HepG2 (cell line): ENCODE data around the gene CDH1. TPM values are rescaled to one million over a fixed set of nuclear protein-coding genes. Genes with fewer than 3 reads are reported as not detected.
A peak's percentile ranks its signal among the peaks of the same experiment; 100 is the strongest.

ENCODE experiments used
- ASH2L ChIP-seq: fragments of 300-600, 200-600 bp; sonication (generic); IDR thresholded peaks from 2 replicates; pipeline ENCODE4 v1.7.0; 2017; ENCODE audit warnings: low read depth, mild to moderate bottlenecking, moderate library complexity, mixed read lengths, low read length; ENCODE audit not compliant: insufficient read length
- BCL6 ChIP-seq: IDR thresholded peaks from 2 replicates; pipeline ENCODE4 v1.6.1; 2016; ENCODE audit warnings: missing genetic modification reagents, missing compliant biosample characterization
- CBFB ChIP-seq: sonication (generic); formaldehyde crosslinking; IDR thresholded peaks from 2 replicates; pipeline ENCODE4 v1.4.0; 2020; ENCODE audit warnings: missing genetic modification reagents
- CC2D1A ChIP-seq: sonication (generic); formaldehyde crosslinking; IDR thresholded peaks from 2 replicates; pipeline ENCODE4 v1.8.1; 2023; ENCODE audit warnings: mild to moderate bottlenecking, missing genetic modification reagents
- E2F2 ChIP-seq: sonication (generic); formaldehyde crosslinking; IDR thresholded peaks from 2 replicates; pipeline ENCODE4 v1.4.0; 2020; ENCODE audit warnings: missing genetic modification reagents, borderline replicate concordance
- GATA4 ChIP-seq: sonication (generic); IDR thresholded peaks from 2 replicates; pipeline ENCODE4 v1.6.1; 2016; ENCODE audit warnings: antibody characterized with exemption, low read depth, borderline replicate concordance
- GTF2F1 ChIP-seq: fragments of 150-350 bp; IDR thresholded peaks from 2 replicates; pipeline ENCODE4 v1.6.1; 2014; ENCODE audit warnings: low read length
- JARID2 ChIP-seq: sonication (generic); formaldehyde crosslinking; IDR thresholded peaks from 2 replicates; pipeline ENCODE4 v1.8.1; 2023; ENCODE audit warnings: missing genetic modification reagents, inconsistent platforms; ENCODE audit not compliant: insufficient replicate concordance
- KMT2B ChIP-seq: IDR thresholded peaks from 2 replicates; pipeline ENCODE4 v1.6.1; 2016; ENCODE audit warnings: missing genetic modification reagents, missing compliant biosample characterization
- MAZ ChIP-seq, 2 experiments: sonication (generic) in 1 of 2; formaldehyde crosslinking in 1 of 2; IDR thresholded peaks; 2 replicates each; pipeline versions ENCODE4 v1.5.0 to v1.6.1; 2012 to 2020; ENCODE audit warnings: low read depth in 2 of 2, mild to moderate bottlenecking in 2 of 2, borderline replicate concordance in 1 of 2, improper control_type of control experiment in 1 of 2, low read length in 1 of 2, missing genetic modification reagents in 1 of 2, moderate library complexity in 1 of 2
- MIXL1 ChIP-seq: IDR thresholded peaks from 2 replicates; pipeline ENCODE4 v1.6.1; 2016
- MZF1 ChIP-seq: sonication (generic); formaldehyde crosslinking; IDR thresholded peaks from 2 replicates; pipeline ENCODE4 v1.8.1; 2023; ENCODE audit warnings: mild to moderate bottlenecking, missing genetic modification reagents, borderline replicate concordance
- NFKBIZ ChIP-seq: IDR thresholded peaks from 2 replicates; pipeline ENCODE4 v1.6.1; 2018; ENCODE audit warnings: missing genetic modification reagents, missing compliant biosample characterization
- SKIL ChIP-seq: sonication (generic); formaldehyde crosslinking; IDR thresholded peaks from 2 replicates; pipeline ENCODE4 v1.8.0; 2022; ENCODE audit warnings: missing genetic modification reagents, mild to moderate bottlenecking, moderate library complexity, borderline replicate concordance
- TRIM24 ChIP-seq: sonication (generic); formaldehyde crosslinking; IDR thresholded peaks from 2 replicates; pipeline ENCODE4 v1.8.0; 2022; ENCODE audit warnings: mild to moderate bottlenecking, missing genetic modification reagents
- ZNF335 ChIP-seq: sonication (generic); formaldehyde crosslinking; IDR thresholded peaks from 2 replicates; pipeline ENCODE4 v1.4.0; 2020; ENCODE audit warnings: missing genetic modification reagents
- ZNF567 ChIP-seq: sonication (generic); formaldehyde crosslinking; IDR thresholded peaks from 2 replicates; pipeline ENCODE4 v1.8.1; 2023; ENCODE audit warnings: mild to moderate bottlenecking, missing genetic modification reagents, borderline replicate concordance
- ZNF768 ChIP-seq: sonication (generic); formaldehyde crosslinking; IDR thresholded peaks from 2 replicates; pipeline ENCODE4 v1.4.0; 2020; ENCODE audit warnings: missing genetic modification reagents
- ZNF841 ChIP-seq: sonication (generic); formaldehyde crosslinking; IDR thresholded peaks from 2 replicates; pipeline ENCODE4 v1.8.1; 2023; ENCODE audit warnings: missing genetic modification reagents, borderline replicate concordance
- ZNF879 ChIP-seq: sonication (generic); formaldehyde crosslinking; IDR thresholded peaks from 2 replicates; pipeline ENCODE4 v1.8.1; 2023; ENCODE audit warnings: missing genetic modification reagents
- polyA plus RNA-seq, 8 experiments: library from polyadenylated mRNA; depleted of rRNA in 3 of 8; stranded (reverse) in 7 of 8; unstranded in 1 of 8; fragments of >200 nt; fragmentation: Illumina TruSeq in 4 of 8; extraction: Trizol in 4 of 8; gene quantifications; 2 replicates each; pipeline versions ENCODE4 v1.2.1 to v1.2.3, GENCODE V29; 2011 to 2016; ENCODE audit warnings: low read depth in 4 of 8, missing spikeins in 1 of 8, mixed read lengths in 1 of 8; ENCODE audit not compliant: insufficient read depth in 1 of 8
- total RNA-seq, 5 experiments: library from RNA; depleted of rRNA; stranded (reverse); fragments of >200 nt; fragmentation: Illumina TruSeq; extraction: Trizol; gene quantifications; 2 replicates each; pipeline ENCODE4 v1.2.3, GENCODE V29; 2016; ENCODE audit warnings: low read depth in 1 of 5
- TF ChIP-seq, protein P1 (sequence below): sonication (generic); formaldehyde crosslinking; IDR thresholded peaks from 2 replicates; pipeline ENCODE4 v1.4.0; 2020; ENCODE audit warnings: missing genetic modification reagents
- TF ChIP-seq, protein P2 (sequence below): sonication (generic); formaldehyde crosslinking; IDR thresholded peaks from 2 replicates; pipeline ENCODE4 v1.4.0; 2020; ENCODE audit warnings: missing genetic modification reagents
- TF ChIP-seq, protein P3 (sequence below): sonication (generic); formaldehyde crosslinking; conservative IDR thresholded peaks from 2 replicates; pipeline ENCODE4 v1.8.0; 2022; ENCODE audit warnings: missing genetic modification reagents

The CDH1 gene
- total and polyA plus RNA-seq, 2 of the 13 experiments (the other 11 are each of a cell fraction or from before 2014, with no cell fraction given) = 0.95 to 9.8 TPM

DNA sequence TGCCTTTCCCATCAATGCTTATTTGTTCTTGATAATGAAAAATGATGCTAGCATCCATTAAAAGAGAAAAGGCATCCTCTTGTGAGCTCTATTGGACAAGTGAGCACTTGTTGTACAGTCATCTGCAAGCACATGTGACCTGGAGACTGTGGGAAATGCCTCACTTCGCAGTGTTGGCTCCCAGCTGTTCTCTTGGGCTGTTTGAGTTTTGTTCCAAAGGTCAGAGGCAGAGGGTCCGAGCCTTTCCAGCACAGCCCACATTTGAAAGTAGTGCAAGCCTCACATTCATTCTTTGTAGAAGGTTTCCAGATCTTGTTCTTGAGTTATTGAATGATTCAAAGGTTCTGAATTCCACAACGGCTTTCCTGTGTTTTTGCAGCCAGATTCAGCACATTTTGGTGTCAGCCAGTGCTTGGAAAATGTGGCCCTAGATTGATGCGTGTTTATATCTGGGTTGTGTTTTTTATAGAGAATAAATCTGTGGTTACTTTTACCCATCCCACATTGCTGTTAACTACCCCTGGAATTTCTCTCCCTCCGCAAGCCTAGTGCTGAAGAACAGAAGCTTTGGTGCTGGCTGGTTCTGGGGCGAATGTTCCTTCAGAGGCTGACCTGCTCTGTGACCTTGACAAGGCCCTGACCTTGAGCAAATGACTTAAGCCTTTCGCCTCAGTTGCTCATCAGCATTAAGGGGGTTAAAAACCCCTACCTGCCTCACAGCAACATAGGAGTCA lies 49.8 kb downstream of the CDH1 start (continued):
- TF ChIP-seq ZNF879 = no peak
- TF ChIP-seq E2F2 (CRISPR knock-in tag) = no peak
- peak; percentile 87 for TF ChIP-seq BCL6 (CRISPR knock-in tag)
- no peak for TF ChIP-seq KMT2B
- TF ChIP-seq ASH2L = peak; percentile 75
- no peak for TF ChIP-seq MAZ (IDR thresholded peaks at IDR 0.05; ENCODE audit: borderline replicate concordance, low read depth, low read length)
- TF ChIP-seq MAZ (CRISPR knock-in tag; IDR thresholded peaks at IDR 0.05; ENCODE audit: low read depth) = no peak
- TF ChIP-seq NFKBIZ = no peak
- TF ChIP-seq, protein P1, sequence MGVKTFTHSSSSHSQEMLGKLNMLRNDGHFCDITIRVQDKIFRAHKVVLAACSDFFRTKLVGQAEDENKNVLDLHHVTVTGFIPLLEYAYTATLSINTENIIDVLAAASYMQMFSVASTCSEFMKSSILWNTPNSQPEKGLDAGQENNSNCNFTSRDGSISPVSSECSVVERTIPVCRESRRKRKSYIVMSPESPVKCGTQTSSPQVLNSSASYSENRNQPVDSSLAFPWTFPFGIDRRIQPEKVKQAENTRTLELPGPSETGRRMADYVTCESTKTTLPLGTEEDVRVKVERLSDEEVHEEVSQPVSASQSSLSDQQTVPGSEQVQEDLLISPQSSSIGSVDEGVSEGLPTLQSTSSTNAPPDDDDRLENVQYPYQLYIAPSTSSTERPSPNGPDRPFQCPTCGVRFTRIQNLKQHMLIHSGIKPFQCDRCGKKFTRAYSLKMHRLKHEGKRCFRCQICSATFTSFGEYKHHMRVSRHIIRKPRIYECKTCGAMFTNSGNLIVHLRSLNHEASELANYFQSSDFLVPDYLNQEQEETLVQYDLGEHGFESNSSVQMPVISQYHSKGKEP (CRISPR knock-in tag) = no peak
- no peak for TF ChIP-seq GATA4
- TF ChIP-seq CBFB (CRISPR knock-in tag) = no peak
- TF ChIP-seq TRIM24 (CRISPR knock-in tag) = no peak
- TF ChIP-seq GTF2F1 = no peak
- no peak for TF ChIP-seq ZNF335 (CRISPR knock-in tag)
- no peak for TF ChIP-seq ZNF567 (CRISPR knock-in tag)
- no peak for TF ChIP-seq ZNF768 (CRISPR knock-in tag)
- no peak for TF ChIP-seq MZF1 (CRISPR knock-in tag)
- TF ChIP-seq, protein P2, sequence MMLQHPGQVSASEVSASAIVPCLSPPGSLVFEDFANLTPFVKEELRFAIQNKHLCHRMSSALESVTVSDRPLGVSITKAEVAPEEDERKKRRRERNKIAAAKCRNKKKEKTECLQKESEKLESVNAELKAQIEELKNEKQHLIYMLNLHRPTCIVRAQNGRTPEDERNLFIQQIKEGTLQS = no peak
- TF ChIP-seq JARID2 (CRISPR knock-in tag) = peak; percentile 39
- no peak for TF ChIP-seq CC2D1A
- 0 out of 2 replicates have a peak, but pooled peaks have one; percentile 18 for TF ChIP-seq MIXL1 (CRISPR knock-in tag)
- TF ChIP-seq ZNF841 (CRISPR knock-in tag) = no peak
- TF ChIP-seq, protein P3, sequence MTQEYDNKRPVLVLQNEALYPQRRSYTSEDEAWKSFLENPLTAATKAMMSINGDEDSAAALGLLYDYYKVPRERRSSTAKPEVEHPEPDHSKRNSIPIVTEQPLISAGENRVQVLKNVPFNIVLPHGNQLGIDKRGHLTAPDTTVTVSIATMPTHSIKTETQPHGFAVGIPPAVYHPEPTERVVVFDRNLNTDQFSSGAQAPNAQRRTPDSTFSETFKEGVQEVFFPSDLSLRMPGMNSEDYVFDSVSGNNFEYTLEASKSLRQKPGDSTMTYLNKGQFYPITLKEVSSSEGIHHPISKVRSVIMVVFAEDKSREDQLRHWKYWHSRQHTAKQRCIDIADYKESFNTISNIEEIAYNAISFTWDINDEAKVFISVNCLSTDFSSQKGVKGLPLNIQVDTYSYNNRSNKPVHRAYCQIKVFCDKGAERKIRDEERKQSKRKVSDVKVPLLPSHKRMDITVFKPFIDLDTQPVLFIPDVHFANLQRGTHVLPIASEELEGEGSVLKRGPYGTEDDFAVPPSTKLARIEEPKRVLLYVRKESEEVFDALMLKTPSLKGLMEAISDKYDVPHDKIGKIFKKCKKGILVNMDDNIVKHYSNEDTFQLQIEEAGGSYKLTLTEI (CRISPR knock-in tag) = no peak
- no peak for TF ChIP-seq SKIL (CRISPR knock-in tag)
